Spleen (tissue), 7 donors: ENCODE data around the gene LINGO1.

ENCODE experiments used
- POLR2A ChIP-seq, 3 donors: fragments of 450-650 bp; IDR thresholded peaks; one replicate each; pipeline ENCODE4 v1.5.1; 2017; ENCODE audit warnings: antibody characterized with exemption in 3 of 3, mild to moderate bottlenecking in 1 of 3
- POLR2AphosphoS5 ChIP-seq, 3 donors: sonication (generic); formaldehyde crosslinking; IDR thresholded peaks; one replicate each; pipeline ENCODE4 v1.5.1; 2017; ENCODE audit warnings: antibody characterized with exemption in 3 of 3
- TF ChIP-seq, protein P1 (sequence below), 11 experiments: fragments of 200-600 bp in 7 of 11; fragments of 450-650 bp in 4 of 11; sonication (generic) in 4 of 11; IDR thresholded peaks in 8 of 11; conservative IDR thresholded peaks in 3 of 11; 1 replicate in 7 of 11; 2 replicates in 4 of 11; pipeline versions ENCODE4 v1.4.0 to v1.8.0; 2016 to 2021; ENCODE audit warnings: antibody characterized with exemption in 11 of 11, inconsistent platforms in 4 of 11, mild to moderate bottlenecking in 1 of 11
- donor health status: DM: no; HTN: no; CAD: no; lungs with moderate emphysema.
- donor health status: DM: no; HTN: no; CAD: no.
- donor health status: DM: no; HTN: no; CAD: no.

DNA sequence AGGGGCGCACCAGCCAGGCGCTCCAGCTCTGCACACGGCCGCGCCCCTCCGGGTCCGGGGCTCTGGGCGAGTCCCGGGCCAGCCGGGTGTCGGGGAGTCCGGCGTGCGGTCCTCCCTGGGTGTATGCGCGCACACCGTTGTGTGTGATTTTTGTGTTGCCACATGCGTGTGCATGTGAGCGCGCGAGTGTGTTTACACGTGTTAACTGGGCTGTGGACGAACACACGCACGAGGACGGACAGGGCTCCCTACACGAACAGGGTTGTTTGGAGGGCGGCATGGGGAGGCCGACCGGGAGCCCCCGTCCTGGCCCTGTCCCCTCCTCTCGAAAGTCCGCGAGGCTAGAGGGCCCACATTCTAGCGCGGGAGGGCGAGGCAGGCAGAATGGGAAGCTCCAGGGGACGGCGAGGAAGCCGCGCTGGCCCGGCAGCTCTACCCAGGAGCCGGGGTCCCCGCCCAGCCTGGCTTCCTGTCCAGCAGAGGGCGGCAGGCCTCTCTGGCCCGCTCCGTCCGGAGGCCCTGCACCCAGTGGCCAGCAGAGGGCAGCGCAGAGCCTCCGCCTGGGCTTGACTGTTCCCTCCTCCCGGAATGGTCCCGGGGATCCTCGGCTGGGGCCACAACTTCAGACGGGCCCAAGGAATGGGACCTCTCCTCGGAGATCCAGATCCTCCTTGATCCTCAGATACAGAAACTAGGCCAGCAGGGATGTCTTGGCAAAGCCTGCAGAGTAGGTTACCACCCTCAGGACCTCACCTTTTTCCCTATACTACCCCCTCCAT lies 611 bp upstream of the LINGO1 start:
- TF ChIP-seq, protein P1, sequence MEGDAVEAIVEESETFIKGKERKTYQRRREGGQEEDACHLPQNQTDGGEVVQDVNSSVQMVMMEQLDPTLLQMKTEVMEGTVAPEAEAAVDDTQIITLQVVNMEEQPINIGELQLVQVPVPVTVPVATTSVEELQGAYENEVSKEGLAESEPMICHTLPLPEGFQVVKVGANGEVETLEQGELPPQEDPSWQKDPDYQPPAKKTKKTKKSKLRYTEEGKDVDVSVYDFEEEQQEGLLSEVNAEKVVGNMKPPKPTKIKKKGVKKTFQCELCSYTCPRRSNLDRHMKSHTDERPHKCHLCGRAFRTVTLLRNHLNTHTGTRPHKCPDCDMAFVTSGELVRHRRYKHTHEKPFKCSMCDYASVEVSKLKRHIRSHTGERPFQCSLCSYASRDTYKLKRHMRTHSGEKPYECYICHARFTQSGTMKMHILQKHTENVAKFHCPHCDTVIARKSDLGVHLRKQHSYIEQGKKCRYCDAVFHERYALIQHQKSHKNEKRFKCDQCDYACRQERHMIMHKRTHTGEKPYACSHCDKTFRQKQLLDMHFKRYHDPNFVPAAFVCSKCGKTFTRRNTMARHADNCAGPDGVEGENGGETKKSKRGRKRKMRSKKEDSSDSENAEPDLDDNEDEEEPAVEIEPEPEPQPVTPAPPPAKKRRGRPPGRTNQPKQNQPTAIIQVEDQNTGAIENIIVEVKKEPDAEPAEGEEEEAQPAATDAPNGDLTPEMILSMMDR (IDR thresholded peaks at IDR 0.05 in 8 of 11, conservative IDR thresholded peaks at IDR 0.05 in 3 of 11): peak; percentile 83 to 100 (median 99)
- TF ChIP-seq POLR2A (IDR thresholded peaks at IDR 0.05) (no peak), POLR2AphosphoS5 (IDR thresholded peaks at IDR 0.05) (peak in 2 of 3 donors; percentile 63 to 71)
